ENCODE results near the gene CAMP. TPM values are rescaled to one million over a fixed set of nuclear protein-coding genes. Genes with fewer than 3 reads are reported as not detected.

Gene CAMP, protein sequence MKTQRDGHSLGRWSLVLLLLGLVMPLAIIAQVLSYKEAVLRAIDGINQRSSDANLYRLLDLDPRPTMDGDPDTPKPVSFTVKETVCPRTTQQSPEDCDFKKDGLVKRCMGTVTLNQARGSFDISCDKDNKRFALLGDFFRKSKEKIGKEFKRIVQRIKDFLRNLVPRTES
- total RNA-seq = not detected

- no peak for DNase-seq (ENCODE audit: low spot score)
- Histone ChIP-seq H3K9me3 (no peaks in the 10 kb centered on the region), H3K27ac (no peak within 1 kb of the TSS), H3K36me3 (no peaks in the 10 kb centered on the region), H3K4me1 (ENCODE audit: control insufficient read depth in 1 of 2, low read depth in 2 of 2) (no peaks in the 10 kb centered on the region), H3K27me3 (replicated peaks; ENCODE audit: insufficient read depth) (no peaks in the 10 kb centered on the region), H3K4me3 (no peak within 1 kb of the TSS)
- ATAC-seq (ENCODE audit: insufficient number of reproducible peaks, low FRiP score, low read depth) = no peak
- TF ChIP-seq CTCF (IDR thresholded peaks at IDR 0.05) = no peak
Measured at GRCh38 chr3:48222616-48223513, at the start of gene CAMP. CAMP (plus strand) TSS chr3:48223495; CDS start chr3:48223512, 17 bp downstream.

GRCh38 chr3:48178072-48178471, 45.2 kb upstream of the CAMP start:
- Histone ChIP-seq H3K4me3 (no peak overlapping the region), H3K27me3 (replicated peaks; ENCODE audit: insufficient read depth) (no peaks in the 10 kb centered on the region), H3K27ac (no peak overlapping the region), H3K9me3 (no peaks in the 10 kb centered on the region), H3K36me3 (no peaks in the 10 kb centered on the region), H3K4me1 (ENCODE audit: control insufficient read depth in 1 of 2, low read depth in 2 of 2) (no peaks in the 10 kb centered on the region)
- no peak for ATAC-seq (ENCODE audit: insufficient number of reproducible peaks, low FRiP score, low read depth)
- no peak for DNase-seq (ENCODE audit: low spot score)
- no peak for TF ChIP-seq CTCF (IDR thresholded peaks at IDR 0.05)

DNA sequence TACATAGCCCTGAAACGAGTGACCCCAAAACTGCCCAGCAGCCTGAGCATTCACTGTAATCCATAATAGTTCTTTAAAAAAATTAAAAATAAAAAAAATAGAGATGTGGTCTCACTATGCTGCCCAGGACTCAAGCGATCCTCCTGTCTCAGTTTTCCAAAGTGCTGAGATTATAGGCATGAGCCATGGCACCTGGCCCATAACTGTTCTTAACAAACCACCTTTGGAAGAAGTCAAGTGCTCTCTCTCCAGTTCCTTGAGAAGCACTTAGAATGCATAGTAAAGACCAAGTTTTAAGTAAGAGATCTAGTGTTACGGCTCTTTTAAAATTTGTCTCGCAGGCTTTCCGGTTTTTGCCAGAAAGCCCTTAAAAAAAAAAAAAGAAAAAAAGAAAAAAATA, 43.3 kb upstream of the CAMP start:
- Histone ChIP-seq H3K4me3 (no peak overlapping the region), H3K4me1 (ENCODE audit: control insufficient read depth in 1 of 2, low read depth in 2 of 2) (no peaks in the 10 kb centered on the region), H3K9me3 (no peaks in the 10 kb centered on the region), H3K36me3 (no peaks in the 10 kb centered on the region), H3K27ac (no peak overlapping the region), H3K27me3 (replicated peaks; ENCODE audit: insufficient read depth) (no peaks in the 10 kb centered on the region)
- TF ChIP-seq CTCF (IDR thresholded peaks at IDR 0.05) = no peak
- ATAC-seq (ENCODE audit: insufficient number of reproducible peaks, low FRiP score, low read depth) (no peak), DNase-seq (ENCODE audit: low spot score) (no peak)

GRCh38 chr3:48180531-48181253, 42.6 kb upstream of the CAMP start:
- no peak for TF ChIP-seq CTCF (IDR thresholded peaks at IDR 0.05)
- H3K9me3 ChIP-seq = no peaks in the 10 kb centered on the region
- ATAC-seq (ENCODE audit: insufficient number of reproducible peaks, low FRiP score, low read depth) = no peak
- H3K27me3 ChIP-seq (replicated peaks; ENCODE audit: insufficient read depth) = no peaks in the 10 kb centered on the region
- H3K4me1 ChIP-seq (ENCODE audit: control insufficient read depth in 1 of 2, low read depth in 2 of 2) = no peaks in the 10 kb centered on the region
- no peaks in the 10 kb centered on the region for H3K36me3 ChIP-seq
- no peak overlapping the region for H3K27ac ChIP-seq
- DNase-seq (ENCODE audit: low spot score) = no peak
- H3K4me3 ChIP-seq = no peak overlapping the region

DNA sequence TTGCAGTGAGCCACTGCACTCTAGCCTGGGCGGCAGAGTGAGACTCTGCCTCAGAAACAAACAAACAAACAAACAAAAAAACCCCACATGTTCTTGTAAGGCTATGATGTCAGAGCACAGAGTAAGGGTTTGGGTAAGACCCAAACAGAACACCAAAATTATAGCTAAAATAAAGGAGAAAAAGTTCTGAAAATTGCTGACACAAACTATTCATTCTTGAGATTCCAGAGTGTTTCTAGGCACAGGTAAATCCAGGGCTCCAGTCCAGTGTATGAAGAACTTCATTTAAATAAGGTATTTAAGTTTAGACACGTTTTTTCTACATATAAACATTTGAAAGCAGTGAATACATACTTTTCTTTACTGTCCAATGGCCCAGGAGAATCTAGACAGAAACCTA, 39.0 kb upstream of the CAMP start:
- no peak overlapping the region for H3K4me3 ChIP-seq
- ATAC-seq (ENCODE audit: insufficient number of reproducible peaks, low FRiP score, low read depth) (no peak), DNase-seq (ENCODE audit: low spot score) (no peak)
- peaks cover 5 to 8% of the 10 kb centered on the region in 2 donors for H3K4me1 ChIP-seq (ENCODE audit: control insufficient read depth in 1 of 2, low read depth in 2 of 2)
- no peaks in the 10 kb centered on the region for H3K9me3 ChIP-seq
- no peaks in the 10 kb centered on the region for H3K36me3 ChIP-seq
- no peak for TF ChIP-seq CTCF (IDR thresholded peaks at IDR 0.05)
- no peaks in the 10 kb centered on the region for H3K27me3 ChIP-seq (replicated peaks; ENCODE audit: insufficient read depth)
- H3K27ac ChIP-seq = no peak overlapping the region
